Middle frontal gyrus (tissue), 1 donor: ENCODE results near the gene RALGAPA1.
"Not testable (repeated sequence)": the region's sequence is repeated elsewhere in the genome, so short reads cannot be mapped to it uniquely, and the experiment has no call there.

Source experiments
- DNase-seq: peaks from one replicate; pipeline ENCODE4 v3.0.0-alpha.2; 2015; ENCODE audit warnings: low spot score; ENCODE audit errors: extremely low spot score

Gene RALGAPA1

GRCh38 chr14:35808638-35809563, at the start of gene RALGAPA1:
Gene RALGAPA1, minus strand, starts transcription at chr14:35809295. Its CDS starts 460 bp downstream, at chr14:35808835.
- peak; percentile 88 for DNase-seq

- no peak for DNase-seq
These were observed 49.6 kb upstream of the RALGAPA1 start for GRCh38 chr14:35858521-35859209.

DNA sequence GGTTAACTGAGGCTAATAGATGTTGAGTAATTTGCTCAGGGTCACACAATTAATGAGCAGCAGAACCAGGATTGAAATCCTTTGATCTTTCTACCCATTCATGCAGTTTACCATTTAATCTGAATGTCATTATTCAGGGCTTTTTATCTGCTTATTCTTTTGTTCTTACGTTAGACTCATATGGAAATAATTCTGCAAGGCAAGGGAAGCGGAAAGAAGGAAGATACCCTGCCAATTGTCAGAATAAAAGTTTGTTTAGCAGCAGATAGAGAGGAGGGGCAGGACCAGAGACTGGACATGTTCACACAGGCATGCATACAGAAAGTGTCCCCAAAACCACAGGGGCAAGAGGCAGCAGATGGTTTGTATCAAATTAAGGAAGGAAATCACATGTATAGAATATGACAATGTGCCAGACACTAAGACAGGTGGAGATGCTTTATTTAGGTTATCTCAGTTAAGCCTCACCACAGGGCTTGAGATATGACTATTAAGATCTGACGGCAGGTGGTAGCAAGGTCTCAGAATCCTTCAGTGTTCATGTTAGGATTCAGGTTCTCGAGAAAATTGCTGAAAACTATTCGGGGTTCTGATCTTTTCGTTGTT, 46.9 kb upstream of the RALGAPA1 start:
- no peak for DNase-seq

DNA sequence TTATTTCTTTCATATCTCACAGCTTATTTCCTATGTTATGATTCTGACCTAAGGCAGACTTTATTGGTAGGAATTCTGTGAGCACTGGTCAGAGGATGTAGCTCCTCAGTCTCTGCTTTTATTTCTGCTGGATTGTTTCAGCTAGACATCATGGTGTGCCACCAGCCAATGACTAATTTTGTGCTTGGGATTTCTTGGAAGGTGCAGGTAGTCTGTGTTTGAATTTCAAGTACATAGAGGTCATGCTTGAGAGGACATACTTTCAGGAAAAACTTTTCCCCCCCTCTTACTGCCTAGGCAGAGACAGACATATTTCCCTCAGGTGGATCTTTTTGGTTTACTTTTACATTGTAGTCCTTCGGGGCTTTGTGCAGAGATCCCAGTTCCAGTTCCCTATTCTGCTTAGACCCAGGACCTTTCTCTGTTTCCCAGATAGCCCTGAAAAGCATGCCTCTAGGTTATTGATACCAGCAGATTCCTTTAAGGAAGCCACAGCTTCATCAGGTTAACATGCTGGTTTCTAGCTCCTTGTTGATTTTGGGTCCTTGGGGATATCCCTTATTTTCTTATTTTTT, 45.7 kb upstream of the RALGAPA1 start:
- DNase-seq: no peak

DNA sequence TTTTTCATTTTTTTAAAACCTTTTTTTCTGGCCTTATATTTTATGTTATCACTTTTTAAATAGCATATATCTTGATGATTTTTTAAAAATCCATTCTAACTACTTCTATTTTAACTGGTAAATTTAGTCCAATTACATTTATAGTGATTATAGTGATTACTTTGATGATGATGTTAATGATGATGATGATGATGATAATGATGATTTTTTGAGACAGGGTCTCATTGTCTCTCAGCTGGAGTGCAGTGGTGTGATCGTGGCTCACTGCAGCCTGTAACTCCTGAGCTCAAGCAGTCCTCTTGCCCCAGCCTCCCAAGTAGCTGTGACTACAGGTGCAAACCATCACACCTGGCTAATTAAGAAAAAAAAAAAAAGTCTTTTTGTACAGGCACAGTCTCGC, 44.1 kb upstream of the RALGAPA1 start:
- no peak for DNase-seq

DNA sequence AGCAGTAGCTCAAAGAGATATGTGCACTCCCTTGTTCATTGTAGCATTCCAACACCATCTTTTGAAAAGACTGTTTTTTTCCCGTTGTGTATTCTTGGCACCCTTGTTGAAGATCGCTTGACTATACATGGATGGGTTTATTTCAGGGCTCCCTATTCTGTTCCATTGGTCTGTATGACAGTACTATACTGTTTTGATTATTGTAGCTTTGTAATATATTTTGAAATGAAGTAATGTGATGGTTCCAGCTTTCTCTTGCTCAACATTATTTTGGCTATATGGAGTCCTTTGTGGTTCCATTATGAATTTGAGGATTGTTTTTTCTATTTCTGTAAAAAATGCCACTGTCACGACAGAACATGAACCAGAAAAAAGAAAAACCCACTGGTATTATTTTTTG, 42.7 kb upstream of the RALGAPA1 start:
- no peak for DNase-seq

DNA sequence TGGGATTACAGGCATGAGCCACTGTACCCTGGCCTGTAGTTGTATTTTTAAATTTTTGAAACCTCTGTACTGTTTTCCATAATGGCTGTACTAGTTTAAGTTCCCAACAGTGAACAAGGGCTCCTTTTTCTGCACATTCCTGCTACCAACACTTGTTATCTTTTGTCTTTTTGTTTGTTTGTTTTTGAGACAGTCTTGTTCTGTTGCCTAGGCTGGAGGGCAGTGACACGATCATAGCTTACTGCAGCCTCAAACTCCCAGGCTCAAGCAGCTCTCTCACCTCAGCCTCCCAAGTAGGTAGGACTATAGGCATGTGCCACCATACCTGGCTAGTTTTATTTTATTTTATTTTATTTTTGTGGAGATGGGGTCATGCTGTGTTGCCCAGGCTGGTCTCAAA, 40.0 kb upstream of the RALGAPA1 start:
- no peak for DNase-seq

DNA sequence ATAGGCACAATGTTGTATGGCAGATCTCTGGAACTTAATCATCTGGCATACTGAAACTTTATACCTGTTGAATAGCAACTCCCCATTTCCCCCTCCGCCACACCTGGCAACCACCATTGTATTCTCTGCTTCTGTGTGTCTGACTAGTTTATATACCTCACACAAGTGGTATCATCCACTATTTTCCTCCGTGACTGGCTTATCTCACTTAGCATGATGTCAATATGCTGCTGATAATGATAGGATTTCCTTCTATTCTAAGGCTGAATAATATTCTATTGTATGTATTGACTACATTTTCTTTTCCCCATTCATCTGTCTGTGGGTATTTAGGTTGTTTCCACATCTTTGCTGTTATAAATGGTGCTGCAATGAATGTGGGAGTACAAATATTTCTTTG, 38.5 kb upstream of the RALGAPA1 start:
- no peak for DNase-seq

GRCh38 chr14:35844494-35844893, 35.4 kb upstream of the RALGAPA1 start:
- no peak for DNase-seq

GRCh38 chr14:35842245-35842644, 33.1 kb upstream of the RALGAPA1 start:
- not testable (repeated sequence) for DNase-seq

DNA sequence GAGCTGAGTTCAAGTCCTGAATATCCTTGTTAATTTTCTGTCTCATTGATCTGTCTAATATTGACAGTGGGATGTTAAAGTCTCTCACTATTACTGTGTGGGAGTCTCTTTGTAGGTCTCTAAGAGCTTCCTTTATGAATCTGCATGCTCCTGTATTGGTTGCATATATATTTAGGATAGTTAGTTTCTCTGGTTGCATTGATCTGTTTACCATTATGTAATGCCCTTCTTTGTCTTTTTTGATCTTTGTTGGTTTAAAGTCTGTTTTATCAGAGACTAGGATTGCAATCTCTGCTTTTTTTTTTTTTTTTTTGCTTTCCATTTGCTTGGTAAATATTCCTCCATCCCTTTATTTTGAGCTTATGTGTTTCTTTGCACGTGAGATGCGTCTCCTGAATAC, 32.6 kb upstream of the RALGAPA1 start:
- DNase-seq: not testable (repeated sequence)

- DNase-seq: no peak
These were observed 26.3 kb upstream of the RALGAPA1 start for GRCh38 chr14:35835208-35835982.

DNA sequence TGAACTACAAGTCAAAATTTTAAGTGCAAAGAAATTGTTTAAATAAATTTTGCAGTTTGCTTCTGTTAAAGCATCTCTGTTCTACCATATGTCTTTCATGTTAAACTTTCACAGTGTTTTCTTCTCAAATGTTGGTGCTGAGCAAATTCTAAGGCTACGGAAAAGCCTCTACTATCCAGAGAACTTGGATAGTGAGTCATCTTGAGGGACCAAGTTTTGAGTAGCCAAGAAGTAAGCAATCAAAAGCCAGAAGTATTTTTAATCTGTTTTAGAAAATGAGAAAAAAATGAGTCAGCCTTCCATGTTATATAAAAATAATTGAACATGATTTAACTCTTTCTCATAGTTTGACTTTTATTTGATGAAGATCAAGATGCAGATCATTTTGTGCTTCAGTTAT, 20.4 kb upstream of the RALGAPA1 start:
- DNase-seq: peak; percentile 33

GRCh38 chr14:35827678-35828472, 18.8 kb upstream of the RALGAPA1 start:
- DNase-seq: no peak

- DNase-seq: no peak
These were observed 17.9 kb upstream of the RALGAPA1 start for GRCh38 chr14:35826952-35827416.

DNA sequence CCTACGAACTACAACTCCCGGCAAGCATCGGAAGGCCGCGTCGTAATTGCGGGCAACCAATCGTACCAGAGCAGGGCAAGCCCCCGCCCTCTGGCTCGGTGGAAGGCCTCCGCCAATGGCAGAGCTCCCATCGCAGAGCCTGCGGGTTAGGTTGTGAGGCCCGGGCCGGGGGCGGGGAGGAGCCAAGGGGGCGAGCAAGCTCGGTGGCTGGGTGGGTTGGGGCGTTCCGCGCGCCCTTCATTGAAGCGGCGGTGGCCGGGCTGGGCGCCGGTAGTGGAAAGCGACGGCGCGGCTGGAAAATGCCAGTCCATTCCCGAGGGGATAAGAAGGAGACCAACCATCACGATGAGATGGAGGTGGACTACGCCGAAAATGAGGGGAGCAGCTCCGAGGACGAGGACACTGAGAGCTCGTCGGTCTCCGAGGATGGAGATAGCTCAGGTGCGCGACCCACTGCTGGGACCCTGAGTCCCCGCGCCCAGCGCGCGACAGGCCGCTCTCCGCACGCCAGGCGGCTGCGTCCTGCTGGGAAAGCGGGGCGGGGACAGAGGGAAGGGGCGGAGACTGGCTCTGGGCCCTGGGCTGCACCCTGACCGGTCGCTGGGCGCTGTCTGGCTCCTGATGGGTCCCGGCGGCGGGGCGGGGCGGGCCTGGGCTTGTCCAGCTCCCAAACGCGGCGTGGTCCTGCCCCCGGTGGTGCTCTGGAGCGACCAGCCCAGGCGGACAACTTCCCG, 17.3 kb upstream of the RALGAPA1 start, which contains the start of gene BRMS1L:
Gene BRMS1L (plus strand): TSS at position 121 of the 734 bp plus-strand sequence. CDS start 179 bp downstream, at position 300.
- peak; percentile 98 for DNase-seq

GRCh38 chr14:35825968-35826217, 16.8 kb upstream of the RALGAPA1 start:
- DNase-seq: no peak

DNA sequence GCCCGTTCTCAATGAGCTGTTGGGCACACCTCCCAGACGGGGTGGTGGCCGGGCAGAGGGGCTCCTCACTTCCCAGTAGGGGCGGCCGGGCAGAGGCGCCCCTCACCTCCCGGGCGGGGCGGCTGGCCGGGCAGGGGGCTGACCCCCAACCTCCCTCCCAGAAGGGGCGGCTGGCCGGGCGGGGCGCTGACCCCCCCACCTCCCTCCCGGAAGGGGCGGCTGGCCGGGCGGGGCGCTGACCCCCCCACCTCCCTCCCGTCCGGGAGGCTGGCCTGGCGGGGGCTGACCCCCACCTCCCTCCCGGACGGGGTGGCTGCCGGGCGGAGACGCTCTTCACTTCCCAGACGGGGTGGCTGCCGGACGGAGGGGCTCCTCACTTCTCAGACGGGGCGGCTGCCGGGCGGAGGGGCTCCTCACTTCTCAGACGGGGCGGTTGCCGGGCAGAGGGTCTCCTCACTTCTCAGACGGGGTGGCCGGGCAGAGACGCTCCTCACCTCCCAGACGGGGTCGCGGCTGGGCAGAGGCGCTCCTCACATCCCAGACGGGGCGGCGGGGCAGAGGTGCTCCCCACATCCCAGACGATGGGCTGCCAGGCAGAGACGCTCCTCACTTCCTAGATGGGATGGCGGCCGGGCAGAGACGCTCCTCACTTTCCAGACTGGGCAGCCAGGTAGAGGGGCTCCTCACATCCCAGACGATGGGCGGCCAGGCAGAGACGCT, 15.5 kb upstream of the RALGAPA1 start:
- not testable (repeated sequence) for DNase-seq

DNA sequence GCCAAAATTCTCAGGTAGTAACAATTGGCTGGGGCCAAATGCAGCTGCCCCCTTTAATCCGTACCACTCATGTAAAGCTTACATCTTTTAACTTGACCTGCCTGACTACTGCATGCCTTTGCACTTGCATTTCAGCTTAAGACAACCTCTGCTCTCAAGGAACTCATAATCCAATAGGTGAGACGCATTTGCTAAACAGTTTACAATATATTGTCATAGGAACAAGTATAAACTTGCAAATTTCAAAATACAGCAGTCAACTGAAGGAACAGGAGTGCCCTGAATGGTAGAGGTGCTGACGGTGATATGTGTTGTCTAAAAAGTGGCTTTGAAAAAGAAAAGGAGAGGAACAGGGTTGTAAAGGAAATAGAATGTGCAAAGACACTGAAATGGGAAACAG, 13.4 kb upstream of the RALGAPA1 start:
- DNase-seq: no peak
